Measurements from ENCODE around the gene SIGLEC7.

DNA sequence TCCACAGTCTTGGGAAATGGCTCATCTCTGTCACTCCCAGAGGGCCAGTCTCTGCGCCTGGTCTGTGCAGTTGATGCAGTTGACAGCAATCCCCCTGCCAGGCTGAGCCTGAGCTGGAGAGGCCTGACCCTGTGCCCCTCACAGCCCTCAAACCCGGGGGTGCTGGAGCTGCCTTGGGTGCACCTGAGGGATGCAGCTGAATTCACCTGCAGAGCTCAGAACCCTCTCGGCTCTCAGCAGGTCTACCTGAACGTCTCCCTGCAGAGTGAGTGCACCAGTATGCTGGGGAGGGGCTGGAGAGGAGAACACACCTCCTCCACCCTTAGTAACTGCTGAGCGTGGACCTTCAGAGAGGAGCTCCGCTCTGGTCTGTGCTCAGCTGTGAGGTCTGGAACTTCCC, 15.1 kb upstream of the SIGLEC7 start:
- TF ChIP-seq EZH2phosphoT487 (IDR thresholded peaks at IDR 0.05; ENCODE audit: borderline replicate concordance, low read length) (no peak), CTCF (conservative IDR thresholded peaks at IDR 0.05; ENCODE audit: low read depth, low read length) (no peak), EZH2 (IDR thresholded peaks at IDR 0.05; ENCODE audit: low read length, unreplicated experiment) (no peak)

All from PC-3 (cell line).